K562 (cell line): Measurements from ENCODE around the gene HOXB8. TPM values are rescaled to one million over a fixed set of nuclear protein-coding genes. Genes with fewer than 3 reads are reported as not detected.

Experiments used
- ARHGAP35 ChIP-seq: fragments of 450-650 bp; IDR thresholded peaks from 2 replicates; pipeline ENCODE4 v1.6.1; 2018; ENCODE audit not compliant: partially characterized antibody
- ARID1B ChIP-seq: fragments of 450-650 bp; IDR thresholded peaks from 2 replicates; pipeline ENCODE4 v1.6.1; 2016; ENCODE audit warnings: antibody characterized with exemption, mild to moderate bottlenecking, inconsistent platforms
- CCAR2 ChIP-seq: fragments of 200-400 bp; formaldehyde crosslinking; IDR thresholded peaks from 2 replicates; pipeline ENCODE4 v1.6.1; 2017; ENCODE audit warnings: mild to moderate bottlenecking, low read depth, low read length
- CHD1 ChIP-seq: fragments of 200-600 bp; sonication (generic); IDR thresholded peaks from one replicate; pipeline ENCODE4 v1.6.1; 2012; ENCODE audit warnings: mild to moderate bottlenecking, moderate library complexity, low read length, inconsistent platforms
- E2F4 ChIP-seq: sonication (generic); formaldehyde crosslinking; IDR thresholded peaks from 2 replicates; pipeline ENCODE4 v1.8.0; 2022; ENCODE audit warnings: mild to moderate bottlenecking, low read depth, missing genetic modification reagents
- EGR1 ChIP-seq: fragments of 450-650 bp; conservative IDR thresholded peaks from 2 replicates; pipeline ENCODE4 v1.6.1; 2017; ENCODE audit warnings: mild to moderate bottlenecking
- ELF4 ChIP-seq: fragments of 450-650 bp; formaldehyde crosslinking; IDR thresholded peaks from 2 replicates; pipeline ENCODE4 v1.4.0; 2022; ENCODE audit warnings: missing genetic modification characterization
- FIP1L1 ChIP-seq: fragments of 200-400 bp; formaldehyde crosslinking; IDR thresholded peaks from 2 replicates; pipeline ENCODE4 v1.6.1; 2018; ENCODE audit warnings: mild to moderate bottlenecking, low read depth, low read length; ENCODE audit not compliant: poor library complexity, severe bottlenecking
- HIVEP1 ChIP-seq: fragments of 250-450 bp; sonication (Bioruptor Pico); IDR thresholded peaks from 2 replicates; pipeline ENCODE4 v1.4.0; 2020; ENCODE audit warnings: mild to moderate bottlenecking
- PBX2 ChIP-seq, 2 experiments: IDR thresholded peaks in 1 of 2; conservative IDR thresholded peaks in 1 of 2; 2 replicates each; pipeline ENCODE4 v1.6.1; 2016; ENCODE audit warnings: low read depth in 2 of 2, mild to moderate bottlenecking in 1 of 2, missing compliant biosample characterization in 1 of 2, missing genetic modification characterization in 1 of 2, moderate library complexity in 1 of 2
- PKNOX1 ChIP-seq: fragments of 450-650 bp; IDR thresholded peaks from 2 replicates; pipeline ENCODE4 v1.6.1; 2016
- RBFOX2 ChIP-seq: fragments of 200-400 bp; formaldehyde crosslinking; IDR thresholded peaks from 2 replicates; pipeline ENCODE4 v1.6.1; 2017; ENCODE audit warnings: low read depth, mild to moderate bottlenecking, low read length, moderate library complexity
- SMAD1 ChIP-seq: fragments of 150-350 bp; IDR thresholded peaks from 2 replicates; pipeline ENCODE4 v1.6.1; 2014; ENCODE audit warnings: low read length, low read depth; ENCODE audit not compliant: partially characterized antibody
- TAF1 ChIP-seq: IDR thresholded peaks from 2 replicates; pipeline ENCODE4 v1.6.1; 2011; ENCODE audit warnings: mild to moderate bottlenecking, low read length, moderate library complexity; ENCODE audit not compliant: insufficient read depth, control insufficient read depth, severe bottlenecking; ENCODE audit errors: extremely low read depth
- VEZF1 ChIP-seq: fragments of 200-800 bp; sonication (Bioruptor generic); IDR thresholded peaks from 2 replicates; pipeline ENCODE4 v1.6.1; 2017; ENCODE audit warnings: missing genetic modification characterization, missing compliant biosample characterization
- ZMIZ1 ChIP-seq, 2 experiments: fragments of 150-350 bp in 1 of 2; IDR thresholded peaks; 2 replicates each; pipeline ENCODE4 v1.6.1; 2012 to 2016; ENCODE audit warnings: low read depth in 2 of 2, low read length in 2 of 2, mild to moderate bottlenecking in 1 of 2, moderate library complexity in 1 of 2
- ZNF764 ChIP-seq: fragments of 250-450 bp; sonication (Bioruptor Pico); IDR thresholded peaks from 2 replicates; pipeline ENCODE4 v1.4.0; 2020; ENCODE audit warnings: low read depth, mild to moderate bottlenecking, moderate library complexity
- polyA plus RNA-seq, 8 experiments: library from polyadenylated mRNA; depleted of rRNA in 4 of 8; stranded (reverse) in 5 of 8; unstranded in 3 of 8; fragments of >200 nt; fragmentation: Nextera tagmentation in 2 of 8; fragmentation: Illumina TruSeq in 1 of 8; extraction: Ambion mirVana in 2 of 8; extraction: Trizol in 1 of 8; gene quantifications; 2 replicates each; pipeline versions ENCODE4 v1.2.1 to v1.2.3, GENCODE V29; 2011 to 2014; ENCODE audit warnings: inconsistent platforms in 1 of 8, missing spikeins in 1 of 8
- total RNA-seq, 7 experiments: library from RNA; depleted of rRNA in 6 of 7; stranded (reverse); fragments of >200 nt in 6 of 7; fragmentation: Illumina TruSeq in 2 of 7; extraction: Trizol in 2 of 7; gene quantifications; 2 replicates each; pipeline versions ENCODE4 v1.2.1 to v1.2.3, GENCODE V29; 2011 to 2021; ENCODE audit warnings: low replicate concordance in 1 of 7

HOXB8 gene
- total and polyA plus RNA-seq, 9 of the 15 experiments (the other 6 are each of a cell fraction or from before 2014, with no cell fraction given) = 0.52 to 23.8 (median 3.6) TPM

GRCh38 chr17:48577330-48577945 lies 37.7 kb downstream of the HOXB8 start (continued):
- TF ChIP-seq FIP1L1 = no peak
- no peak for TF ChIP-seq PKNOX1
- TF ChIP-seq TAF1 = peak; percentile 33
- no peak for TF ChIP-seq ARHGAP35
- TF ChIP-seq ZMIZ1 (IDR thresholded peaks at IDR 0.05; ENCODE audit: low read depth in 2 of 2, low read length in 2 of 2) = no peak
- no peak for TF ChIP-seq ARID1B
- TF ChIP-seq RBFOX2 = peak; percentile 42; the same call in 1 of the 2 replicates
- TF ChIP-seq E2F4 (CRISPR knock-in tag) = 0 out of 2 replicates have a peak, but pooled peaks have one; percentile 22
- peak; percentile 59 for TF ChIP-seq CHD1
- TF ChIP-seq SMAD1 = no peak
- TF ChIP-seq CCAR2 = no peak
- TF ChIP-seq EGR1 = peak; percentile 62
- TF ChIP-seq ELF4 (CRISPR knock-in tag) = no peak
- no peak for TF ChIP-seq HIVEP1
- 0 out of 2 replicates have a peak, but pooled peaks have one; percentile 53 for TF ChIP-seq VEZF1 (CRISPR knock-in tag)
- no peak for TF ChIP-seq PBX2 (CRISPR knock-in tag; IDR thresholded peaks at IDR 0.05; ENCODE audit: low read depth)
- peak; percentile 27; the same call in 1 of the 2 replicates for TF ChIP-seq PBX2 (tag; conservative IDR thresholded peaks at IDR 0.05; ENCODE audit: low read depth)
- no peak for TF ChIP-seq ZNF764 (CRISPR knock-in tag)
